GM23338 (cell line): ENCODE results near the gene TAF1B. TPM values are rescaled to one million over a fixed set of nuclear protein-coding genes. Genes with fewer than 3 reads are reported as not detected.
"Not testable (repeated sequence)": the region's sequence is repeated elsewhere in the genome, so short reads cannot be mapped to it uniquely, and the experiment has no call there.

Source experiments
- ATAC-seq: fragments of 200-7000 bp; cut with Tn5 transposase; 3 replicates; pipeline ENCODE4 v1.9.1; 2020
- DNase-seq: peaks from one replicate; pipeline ENCODE4 v3.0.0-alpha.2; 2015; ENCODE audit warnings: low spot score
- H2AFZ ChIP-seq: fragments of 200-600 bp; sonication (generic); 2 replicates; pipeline ENCODE4 v1.8.0; 2016; ENCODE audit warnings: antibody characterized with exemption, mild to moderate bottlenecking, moderate library complexity
- H3F3A ChIP-seq: fragments of 200-600 bp; sonication (generic); replicated peaks from 2 replicates; pipeline ENCODE4 v1.8.0; 2017; ENCODE audit warnings: antibody characterized with exemption, mixed run types, low read depth
- H3K27ac ChIP-seq: fragments of 200-600 bp; sonication (generic); 2 replicates; pipeline ENCODE4 v1.6.1; 2016; ENCODE audit warnings: low read depth
- H3K27me3 ChIP-seq: fragments of 200-600 bp; sonication (generic); 2 replicates; pipeline ENCODE4 v1.8.0; 2016; ENCODE audit warnings: mild to moderate bottlenecking, mixed run types, moderate library complexity; ENCODE audit not compliant: insufficient read depth
- H3K36me3 ChIP-seq: fragments of 200-600 bp; sonication (generic); 2 replicates; pipeline ENCODE4 v1.8.0; 2016; ENCODE audit warnings: mild to moderate bottlenecking; ENCODE audit not compliant: insufficient read depth
- H3K4me1 ChIP-seq: fragments of 200-600 bp; sonication (generic); 2 replicates; pipeline ENCODE4 v1.8.0; 2016; ENCODE audit warnings: mild to moderate bottlenecking, moderate library complexity; ENCODE audit not compliant: insufficient read depth
- H3K4me2 ChIP-seq: fragments of 200-600 bp; sonication (generic); 2 replicates; pipeline ENCODE4 v1.7.1; 2017; ENCODE audit warnings: mixed run types
- H3K4me3 ChIP-seq: fragments of 200-600 bp; sonication (generic); 2 replicates; pipeline ENCODE4 v1.6.1; 2016; ENCODE audit warnings: mixed run types
- H3K79me2 ChIP-seq: fragments of 200-600 bp; sonication (generic); replicated peaks from 2 replicates; pipeline ENCODE4 v1.8.0; 2017; ENCODE audit warnings: mild to moderate bottlenecking; ENCODE audit not compliant: insufficient read depth
- H3K9me2 ChIP-seq: fragments of 200-600 bp; sonication (generic); 2 replicates; pipeline ENCODE4 v1.8.0; 2017; ENCODE audit not compliant: insufficient read depth
- H4K20me1 ChIP-seq: fragments of 200-600 bp; sonication (generic); replicated peaks from 2 replicates; pipeline ENCODE4 v1.8.0; 2017; ENCODE audit warnings: mild to moderate bottlenecking; ENCODE audit not compliant: insufficient read depth
- H3K27ac Mint-ChIP-seq: 2 replicates; pipeline ENCODE4 v1.8.0; 2020; ENCODE audit warnings: inconsistent platforms, mild to moderate bottlenecking, moderate library complexity, mixed read lengths
- H3K27me3 Mint-ChIP-seq: 3 replicates; pipeline ENCODE4 v1.8.0; 2022; ENCODE audit warnings: low read depth, mild to moderate bottlenecking, moderate library complexity, mixed read lengths, inconsistent platforms; ENCODE audit not compliant: insufficient read depth, poor library complexity
- H3K36me3 Mint-ChIP-seq: 3 replicates; pipeline ENCODE4 v1.8.0; 2021; ENCODE audit warnings: low read depth, mild to moderate bottlenecking, inconsistent platforms, moderate library complexity, mixed read lengths
- H3K4me1 Mint-ChIP-seq: 3 replicates; pipeline ENCODE4 v1.8.0; 2020; ENCODE audit warnings: mild to moderate bottlenecking, inconsistent platforms, mixed read lengths
- H3K4me3 Mint-ChIP-seq: 3 replicates; pipeline ENCODE4 v1.8.0; 2021; ENCODE audit warnings: moderate library complexity, mild to moderate bottlenecking, inconsistent platforms, mixed read lengths
- H3K9me3 Mint-ChIP-seq: 3 replicates; pipeline ENCODE4 v1.8.0; 2020; ENCODE audit warnings: moderate library complexity, mild to moderate bottlenecking, inconsistent platforms, mixed read lengths
- ETS1 ChIP-seq: IDR thresholded peaks from 2 replicates; pipeline ENCODE4 v1.6.1; 2016; ENCODE audit warnings: antibody characterized with exemption
- ZNF114 ChIP-seq: fragments of 250-450 bp; sonication (Bioruptor Pico); IDR thresholded peaks from 2 replicates; pipeline ENCODE4 v1.5.0; 2020; ENCODE audit warnings: mild to moderate bottlenecking, moderate library complexity
- ZNF462 ChIP-seq: fragments of 250-450 bp; sonication (Bioruptor Pico); IDR thresholded peaks from 2 replicates; pipeline ENCODE4 v1.5.0; 2020; ENCODE audit warnings: mild to moderate bottlenecking, moderate library complexity
- polyA plus RNA-seq: library from polyadenylated mRNA; unstranded; fragments of >200 nt; fragmentation: Nextera tagmentation; extraction: Ambion mirVana; gene quantifications from 2 replicates; pipeline ENCODE4 v1.2.1, GENCODE V29; 2016
- total RNA-seq: library from RNA; depleted of rRNA; stranded (reverse); fragments of >200 nt; shearing (Covaris generic); gene quantifications from 2 replicates; pipeline ENCODE4 v1.2.3, GENCODE V29; 2014

Gene TAF1B
- total and polyA plus RNA-seq, 2 experiments from 2014 or later, result 22.2 to 28.9 TPM

GRCh38 chr2:9858730-9859068 is 15.4 kb downstream of the TAF1B start:
- Histone ChIP-seq H3K4me2 (no peak overlapping the region), H3K27me3 (no peaks in the 10 kb centered on the region), H3K4me3 (no peak overlapping the region), H3K4me1 (no peaks in the 10 kb centered on the region), H3K79me2 (no peaks in the 10 kb centered on the region), H3K9me2 (no peaks in the 10 kb centered on the region), H3K36me3 (peaks cover 77% of the 10 kb centered on the region), H2AFZ (no peak overlapping the region), H4K20me1 (no peaks in the 10 kb centered on the region), H3F3A (no peaks in the 10 kb centered on the region), H3K27ac (no peak overlapping the region)
- TF ChIP-seq ETS1 (no peak), ZNF462 (no peak), ZNF114 (no peak)
- Mint-ChIP-seq H3K36me3 (peaks cover 99% of the 10 kb centered on the region), H3K9me3 (peaks cover 70% of the 10 kb centered on the region), H3K4me3 (no peak overlapping the region), H3K27me3 (peaks cover 12% of the 10 kb centered on the region), H3K4me1 (no peaks in the 10 kb centered on the region), H3K27ac (no peak overlapping the region)
- DNase-seq (no peak), ATAC-seq (no peak)

GRCh38 chr2:9860922-9861580 is 17.8 kb downstream of the TAF1B start:
- not testable (repeated sequence) for H3K27ac ChIP-seq, H2AFZ ChIP-seq, H3K4me1 ChIP-seq, H3K27me3 ChIP-seq, H4K20me1 ChIP-seq, H3K4me1 Mint-ChIP-seq, ATAC-seq, H3K4me3 ChIP-seq, H3K79me2 ChIP-seq, DNase-seq, H3F3A ChIP-seq, H3K9me2 ChIP-seq, H3K27ac Mint-ChIP-seq, H3K4me2 ChIP-seq, H3K4me3 Mint-ChIP-seq
- Mint-ChIP-seq H3K9me3 (peaks cover 86% of the 10 kb centered on the region), H3K27me3 (peaks cover 12% of the 10 kb centered on the region), H3K36me3 (peaks cover 82% of the 10 kb centered on the region)
- H3K36me3 ChIP-seq, result peaks cover 57% of the 10 kb centered on the region
